COR-L47 (cell line): ENCODE data around the gene HSD17B3.
"Not testable (repeated sequence)": the region's sequence is repeated elsewhere in the genome, so short reads cannot be mapped to it uniquely, and the experiment has no call there.

ENCODE experiments used
- DNase-seq: peaks from one replicate; lab custom pipeline; 2025; lab: John Stamatoyannopoulos, UW

The HSD17B3 gene

GRCh38 chr9:96306958-96307357, 5.0 kb upstream of the HSD17B3 start:
- DNase-seq, result not testable (repeated sequence)

GRCh38 chr9:96305171-96305570, 3.2 kb upstream of the HSD17B3 start:
- DNase-seq, result no peak

GRCh38 chr9:96304230-96304629, 2.3 kb upstream of the HSD17B3 start:
- DNase-seq, result no peak

- no peak for DNase-seq
Measured at GRCh38 chr9:96299823-96300222, 2.2 kb downstream of the HSD17B3 start.

- no peak for DNase-seq
Measured at GRCh38 chr9:96294159-96294545, 7.8 kb downstream of the HSD17B3 start.

GRCh38 chr9:96293498-96294158, 8.3 kb downstream of the HSD17B3 start:
- DNase-seq, result no peak

- DNase-seq, result no peak
Measured at GRCh38 chr9:96289392-96289791, 12.6 kb downstream of the HSD17B3 start.

GRCh38 chr9:96281641-96282040, 20.3 kb downstream of the HSD17B3 start:
- DNase-seq, result no peak

GRCh38 chr9:96279932-96280331, 22.0 kb downstream of the HSD17B3 start:
- no peak for DNase-seq

GRCh38 chr9:96274939-96275338, 27.0 kb downstream of the HSD17B3 start:
- DNase-seq, result no peak

GRCh38 chr9:96270236-96270744, 31.7 kb downstream of the HSD17B3 start:
- DNase-seq, result no peak

GRCh38 chr9:96258967-96259366, 43.0 kb downstream of the HSD17B3 start:
- peak; percentile 18 for DNase-seq

GRCh38 chr9:96256800-96257199, 45.2 kb downstream of the HSD17B3 start:
- DNase-seq, result no peak

- no peak for DNase-seq
Measured at GRCh38 chr9:96255698-96256097, 46.3 kb downstream of the HSD17B3 start.

GRCh38 chr9:96253059-96253696, 48.8 kb downstream of the HSD17B3 start:
- no peak for DNase-seq

- DNase-seq, result no peak
Measured at GRCh38 chr9:96251451-96251850, 50.5 kb downstream of the HSD17B3 start.

- no peak for DNase-seq
Measured at GRCh38 chr9:96249746-96250145, 52.2 kb downstream of the HSD17B3 start.

- DNase-seq, result no peak
Measured at GRCh38 chr9:96246267-96246671, 55.7 kb downstream of the HSD17B3 start.

- DNase-seq, result no peak
Measured at GRCh38 chr9:96245399-96245798, 56.6 kb downstream of the HSD17B3 start.

GRCh38 chr9:96243778-96244177, 58.2 kb downstream of the HSD17B3 start:
- no peak for DNase-seq

- DNase-seq, result no peak
Measured at GRCh38 chr9:96242811-96243210, 59.2 kb downstream of the HSD17B3 start.

GRCh38 chr9:96241391-96241809, 60.6 kb downstream of the HSD17B3 start:
- no peak for DNase-seq

GRCh38 chr9:96236854-96237550, 65.0 kb downstream of the HSD17B3 start:
- DNase-seq, result no peak
